Right ventricle myocardium inferior (tissue), 1 donor: ENCODE results near the gene STEAP3. TPM values are rescaled to one million over a fixed set of nuclear protein-coding genes. Genes with fewer than 3 reads are reported as not detected.

Source experiments
- ATAC-seq: fragments of 200-7000 bp; cut with Tn5 transposase; one replicate; pipeline ENCODE4 v1.9.1; 2020; ENCODE audit warnings: mild to moderate bottlenecking, moderate library complexity
- DNase-seq: peaks from one replicate; pipeline ENCODE4 v3.0.0; 2021; ENCODE audit errors: missing footprints
- intact Hi-C: fragments of 100-400 bp; cut with DNase I; formaldehyde crosslinking; loops from one replicate; pipeline ENCODE4 v1.11.0; 2022
- total RNA-seq: library from RNA; stranded (reverse); fragmentation: NEBNext Ultra II Directional; extraction: Animal tissue kit (Norgen Biotek cat#: 25700); gene quantifications from one replicate; pipeline ENCODE4 v1.2.1, GENCODE V29; 2021
- donor health status: DM: no; HTN: yes; CAD: no; lungs with severe emphysema.

Gene STEAP3
- total RNA-seq, 1 donor from 2014 or later = 12.9 TPM

GRCh38 chr2:119240311-119241204 lies 16.9 kb downstream of the STEAP3 start:
- DNase-seq (no peak), ATAC-seq (peak; percentile 94)
- intact Hi-C loops = no loop called here

DNA sequence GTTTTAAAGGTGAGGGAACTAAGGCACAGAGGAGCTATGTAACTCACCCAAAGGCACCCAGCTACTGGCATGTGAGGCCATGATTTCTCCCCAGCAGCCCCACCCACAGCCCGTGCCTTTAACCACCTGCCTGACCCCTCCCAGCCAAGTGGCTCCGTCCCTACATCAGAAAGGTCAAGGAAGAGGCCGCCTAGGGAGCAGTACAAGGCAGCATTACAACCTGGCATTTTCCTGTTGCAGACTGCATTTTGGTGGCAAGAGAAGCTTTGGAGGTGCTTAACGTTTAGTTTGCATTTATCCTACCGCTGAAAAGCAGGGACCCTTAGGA lies 17.5 kb downstream of the STEAP3 start:
- intact Hi-C loops = no loop called here
- ATAC-seq (no peak), DNase-seq (no peak)

DNA sequence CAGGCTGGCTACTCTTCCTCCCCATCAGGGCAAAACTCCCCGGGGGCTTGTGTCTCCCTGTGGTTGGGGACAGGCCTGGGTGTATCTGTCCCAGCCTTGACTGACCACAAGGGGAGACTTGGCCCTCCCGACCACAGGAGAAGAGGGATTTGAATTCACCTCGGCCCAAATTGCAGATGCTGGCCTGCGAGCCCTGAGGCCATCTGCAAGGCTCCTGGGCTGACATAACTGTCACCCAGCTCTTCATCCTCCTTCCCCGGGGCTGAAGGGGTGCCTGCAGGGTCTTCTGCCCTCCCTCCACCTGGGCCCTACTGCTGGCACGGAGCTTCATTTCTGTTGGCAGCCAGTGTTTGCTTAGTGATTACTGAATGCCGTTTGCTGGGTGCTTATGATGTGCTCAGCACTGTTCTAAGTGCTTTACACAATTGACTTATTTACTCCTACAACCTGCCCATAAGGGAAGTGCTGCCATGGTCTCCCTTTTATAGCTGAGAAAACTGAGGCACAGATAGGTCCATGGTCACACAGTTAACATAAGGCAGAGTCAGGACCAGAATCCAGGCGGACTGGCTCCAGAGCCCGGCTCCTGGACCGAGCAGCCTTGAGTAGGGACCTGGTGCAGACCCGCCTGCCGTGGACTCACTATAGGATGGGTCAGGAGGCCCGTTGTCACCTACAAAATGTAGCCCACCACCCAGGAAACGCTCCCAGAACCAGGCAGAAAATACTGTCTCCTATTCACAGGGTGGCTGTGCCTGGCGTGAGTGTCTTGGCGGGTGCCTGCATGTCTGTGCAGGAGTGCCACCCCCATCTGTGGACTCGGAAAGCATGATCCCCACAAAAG lies 18.9 kb downstream of the STEAP3 start:
- intact Hi-C loops = no loop called here
- DNase-seq = no peak
- no peak for ATAC-seq

GRCh38 chr2:119243621-119244020 lies 20.0 kb downstream of the STEAP3 start:
- no peak for ATAC-seq
- DNase-seq = no peak
- intact Hi-C loops = no loop called here

DNA sequence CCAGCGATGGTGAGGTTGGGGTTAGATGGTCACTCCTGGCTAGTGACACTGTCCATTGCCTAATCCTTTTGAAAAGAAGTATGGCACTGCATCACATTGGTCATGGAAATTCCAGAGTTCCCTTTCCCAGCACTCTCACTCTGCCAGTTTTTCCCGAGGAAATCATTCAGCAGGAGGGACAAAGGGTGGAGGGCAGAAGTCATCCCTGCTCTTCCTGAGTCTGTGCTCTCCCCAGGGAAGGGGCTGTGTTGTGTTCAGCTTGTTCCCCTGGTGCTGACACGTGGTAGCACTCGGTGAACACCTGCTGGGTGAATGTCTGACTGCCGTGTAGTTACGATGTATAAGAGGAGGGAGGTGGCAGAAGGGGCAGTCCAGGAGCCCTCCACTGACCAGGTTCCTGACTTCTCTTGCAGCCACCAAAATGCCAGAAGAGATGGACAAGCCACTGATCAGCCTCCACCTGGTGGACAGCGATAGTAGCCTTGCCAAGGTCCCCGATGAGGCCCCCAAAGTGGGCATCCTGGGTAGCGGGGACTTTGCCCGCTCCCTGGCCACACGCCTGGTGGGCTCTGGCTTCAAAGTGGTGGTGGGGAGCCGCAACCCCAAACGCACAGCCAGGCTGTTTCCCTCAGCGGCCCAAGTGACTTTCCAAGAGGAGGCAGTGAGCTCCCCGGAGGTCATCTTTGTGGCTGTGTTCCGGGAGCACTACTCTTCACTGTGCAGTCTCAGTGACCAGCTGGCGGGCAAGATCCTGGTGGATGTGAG lies 21.6 kb downstream of the STEAP3 start:
- DNase-seq = no peak
- intact Hi-C loops = no loop called here
- ATAC-seq = no peak

DNA sequence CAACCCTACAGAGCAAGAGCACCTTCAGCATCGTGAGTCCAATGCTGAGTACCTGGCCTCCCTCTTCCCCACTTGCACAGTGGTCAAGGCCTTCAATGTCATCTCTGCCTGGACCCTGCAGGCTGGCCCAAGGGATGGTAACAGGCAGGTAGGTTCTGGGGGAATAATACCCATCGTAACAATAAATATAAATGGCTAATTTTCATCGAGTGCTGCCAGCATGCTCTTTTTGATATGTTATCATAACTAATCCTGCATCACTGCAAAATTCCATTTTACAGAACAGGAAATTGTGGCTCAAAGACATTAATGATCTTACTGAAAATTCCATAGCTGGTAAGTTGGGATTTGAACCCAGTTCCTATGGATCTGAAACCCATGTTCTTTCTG lies 22.2 kb downstream of the STEAP3 start:
- ATAC-seq (no peak), DNase-seq (no peak)
- intact Hi-C loops = no loop called here

DNA sequence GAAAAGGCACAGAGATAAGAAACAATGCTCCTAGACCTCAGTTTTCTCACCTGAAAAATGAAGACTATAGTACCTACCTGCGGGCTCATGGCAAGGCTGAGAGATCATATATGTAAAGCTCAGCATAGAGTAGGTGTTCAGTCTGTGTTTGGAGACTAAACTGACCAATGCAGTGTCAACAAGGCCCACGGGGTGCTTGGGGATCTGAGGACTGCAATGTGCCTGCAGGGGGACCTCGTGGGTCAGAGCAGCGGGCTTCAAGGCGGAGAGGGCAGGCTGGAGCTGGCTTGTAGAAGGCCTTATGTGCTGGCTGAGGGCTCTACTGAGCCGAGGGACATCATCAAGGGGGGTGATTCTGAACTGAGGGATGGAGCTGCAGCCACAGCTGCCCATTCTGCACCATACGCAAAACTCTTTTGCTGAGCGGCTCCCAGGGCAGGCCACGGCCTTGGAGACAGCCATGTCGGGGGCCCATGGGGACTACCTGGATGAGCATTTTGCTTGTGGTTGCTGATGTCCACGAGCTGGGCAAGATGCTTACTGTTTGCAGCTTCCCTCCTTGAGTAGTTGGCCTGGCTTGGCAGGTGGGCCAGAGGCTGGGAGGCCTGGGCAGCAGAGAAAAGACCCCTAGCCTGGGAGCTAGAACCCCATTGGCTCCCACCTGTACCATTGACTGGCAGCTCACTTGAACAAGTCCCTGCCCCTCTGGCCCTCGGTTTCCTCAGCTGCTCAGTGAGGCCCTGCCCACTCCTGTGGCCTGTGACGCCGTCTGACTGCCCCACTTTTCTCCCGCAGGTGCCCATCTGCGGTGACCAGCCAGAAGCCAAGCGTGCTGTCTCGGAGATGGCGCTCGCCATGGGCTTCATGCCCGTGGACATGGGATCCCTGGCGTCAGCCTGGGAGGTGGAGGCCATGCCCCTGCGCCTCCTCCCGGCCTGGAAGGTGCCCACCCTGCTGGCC lies 23.5 kb downstream of the STEAP3 start:
- intact Hi-C loops = no loop called here
- ATAC-seq = no peak

DNA sequence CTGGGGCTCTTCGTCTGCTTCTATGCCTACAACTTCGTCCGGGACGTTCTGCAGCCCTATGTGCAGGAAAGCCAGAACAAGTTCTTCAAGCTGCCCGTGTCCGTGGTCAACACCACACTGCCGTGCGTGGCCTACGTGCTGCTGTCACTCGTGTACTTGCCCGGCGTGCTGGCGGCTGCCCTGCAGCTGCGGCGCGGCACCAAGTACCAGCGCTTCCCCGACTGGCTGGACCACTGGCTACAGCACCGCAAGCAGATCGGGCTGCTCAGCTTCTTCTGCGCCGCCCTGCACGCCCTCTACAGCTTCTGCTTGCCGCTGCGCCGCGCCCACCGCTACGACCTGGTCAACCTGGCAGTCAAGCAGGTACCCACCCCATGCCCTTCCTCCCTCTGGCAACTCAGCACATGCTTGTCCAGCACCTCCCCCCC lies 24.2 kb downstream of the STEAP3 start:
- intact Hi-C loops = no loop called here
- ATAC-seq (no peak), DNase-seq (no peak)

More for the DNA sequence above, 23.5 kb downstream of the STEAP3 start:
- no peak for DNase-seq

- DNase-seq = no peak
- ATAC-seq = no peak
- intact Hi-C loops = no loop called here
These were observed 24.7 kb downstream of the STEAP3 start for GRCh38 chr2:119248311-119248710.

DNA sequence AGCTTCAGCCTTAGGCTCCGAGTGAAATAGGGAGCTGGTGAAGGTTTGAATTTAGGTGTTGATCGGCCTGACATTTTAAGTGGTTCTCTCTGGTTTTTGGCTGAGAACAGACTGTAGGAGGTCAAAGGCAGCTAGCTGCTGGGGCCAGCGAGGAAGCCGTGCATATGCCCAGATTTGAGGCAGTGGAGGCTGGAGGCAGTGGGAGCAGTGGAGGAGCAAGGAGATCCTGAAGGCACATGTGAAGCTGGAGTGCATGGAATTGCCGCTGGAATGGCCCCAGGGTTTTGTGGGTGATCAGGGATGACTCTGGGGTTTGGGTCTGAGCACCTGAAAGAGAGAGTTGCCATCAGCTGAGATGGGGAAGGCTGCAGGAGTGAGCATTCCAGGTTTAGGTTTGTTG lies 25.1 kb downstream of the STEAP3 start:
- ATAC-seq = no peak

DNA sequence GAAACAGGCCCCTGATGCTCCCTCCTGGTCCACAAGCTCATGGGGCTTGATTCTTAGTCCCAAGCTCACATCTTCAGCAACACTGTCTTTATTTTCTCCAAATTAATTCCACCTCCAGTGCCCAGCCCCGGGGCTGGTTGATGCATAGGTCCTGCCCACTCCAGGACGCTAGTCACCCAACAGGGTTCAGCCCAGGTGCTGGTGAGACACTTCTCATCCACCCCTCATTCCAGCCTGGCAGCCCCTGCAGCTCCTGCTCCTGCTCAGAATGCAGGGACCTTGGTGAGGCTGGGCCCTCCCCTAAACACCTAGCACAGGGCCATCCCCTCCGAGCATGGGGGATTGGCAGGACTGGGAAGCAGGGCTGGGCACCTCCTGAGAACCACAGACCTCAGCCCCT lies 25.7 kb downstream of the STEAP3 start:
- intact Hi-C loops = no loop called here
- ATAC-seq = no peak
- no peak for DNase-seq

More for the DNA sequence above, 25.1 kb downstream of the STEAP3 start:
- no peak for DNase-seq
- intact Hi-C loops = no loop called here

- intact Hi-C loops = no loop called here
- DNase-seq (no peak), ATAC-seq (no peak)
These were observed 26.5 kb downstream of the STEAP3 start for GRCh38 chr2:119249855-119250717.

GRCh38 chr2:119250718-119251290 lies 27.2 kb downstream of the STEAP3 start:
- DNase-seq (no peak), ATAC-seq (no peak)
- intact Hi-C loops = no loop called here

GRCh38 chr2:119251652-119252051 lies 28.0 kb downstream of the STEAP3 start:
- DNase-seq (no peak), ATAC-seq (no peak)
- intact Hi-C loops = no loop called here

GRCh38 chr2:119252186-119253113 lies 28.8 kb downstream of the STEAP3 start:
- intact Hi-C loops = no loop called here
- DNase-seq (no peak), ATAC-seq (no peak)

GRCh38 chr2:119253114-119253702 lies 29.6 kb downstream of the STEAP3 start:
- intact Hi-C loops = no loop called here
- DNase-seq (no peak), ATAC-seq (no peak)
